Transverse colon (tissue), 4 donors: ENCODE results near the gene SLC39A8.

Experiments used
- POLR2A ChIP-seq: fragments of 450-650 bp; IDR thresholded peaks from one replicate; pipeline ENCODE4 v1.6.1; 2016; ENCODE audit warnings: antibody characterized with exemption, mild to moderate bottlenecking, moderate library complexity
- POLR2AphosphoS5 ChIP-seq, 3 donors: sonication (generic); formaldehyde crosslinking; IDR thresholded peaks; one replicate each; pipeline ENCODE4 v1.6.1; 2016; ENCODE audit warnings: antibody characterized with exemption in 3 of 3
- TF ChIP-seq, protein P1 (sequence below), 5 experiments: fragments of 200-600 bp in 3 of 5; fragments of 450-650 bp in 2 of 5; sonication (generic) in 3 of 5; IDR thresholded peaks; 1 replicate in 2 of 5; 2 replicates in 3 of 5; pipeline ENCODE4 v1.5.1; 2016 to 2017; ENCODE audit warnings: antibody characterized with exemption in 5 of 5, inconsistent platforms in 3 of 5, mild to moderate bottlenecking in 2 of 5, moderate library complexity in 1 of 5

DNA sequence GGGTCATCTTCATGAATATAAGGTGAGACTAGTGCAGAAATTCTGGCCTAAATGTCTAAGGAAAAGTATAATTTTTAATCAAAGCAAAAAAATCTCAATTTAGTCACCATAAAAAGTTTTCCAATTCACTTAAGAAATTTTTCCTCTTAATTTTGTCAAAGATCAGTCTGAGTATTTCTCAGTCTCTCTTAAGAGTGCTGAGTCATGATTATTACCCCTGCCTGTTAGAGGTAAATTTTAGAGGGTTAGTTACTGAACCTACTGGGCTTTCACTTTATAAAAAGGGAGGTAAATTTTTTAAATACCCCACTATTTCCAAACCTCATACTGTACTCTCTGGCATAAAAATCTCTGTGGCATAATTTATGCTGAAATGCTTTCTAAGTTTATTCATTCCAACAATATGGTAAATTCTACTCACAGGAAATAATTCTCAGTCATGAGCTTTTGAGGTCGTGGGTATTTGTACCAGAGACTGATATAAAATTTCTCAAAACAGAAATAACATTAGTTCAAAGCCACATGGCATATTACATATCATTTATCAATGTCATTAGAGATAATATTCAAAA is 122.4 kb downstream of the SLC39A8 start:
- TF ChIP-seq, protein P1, sequence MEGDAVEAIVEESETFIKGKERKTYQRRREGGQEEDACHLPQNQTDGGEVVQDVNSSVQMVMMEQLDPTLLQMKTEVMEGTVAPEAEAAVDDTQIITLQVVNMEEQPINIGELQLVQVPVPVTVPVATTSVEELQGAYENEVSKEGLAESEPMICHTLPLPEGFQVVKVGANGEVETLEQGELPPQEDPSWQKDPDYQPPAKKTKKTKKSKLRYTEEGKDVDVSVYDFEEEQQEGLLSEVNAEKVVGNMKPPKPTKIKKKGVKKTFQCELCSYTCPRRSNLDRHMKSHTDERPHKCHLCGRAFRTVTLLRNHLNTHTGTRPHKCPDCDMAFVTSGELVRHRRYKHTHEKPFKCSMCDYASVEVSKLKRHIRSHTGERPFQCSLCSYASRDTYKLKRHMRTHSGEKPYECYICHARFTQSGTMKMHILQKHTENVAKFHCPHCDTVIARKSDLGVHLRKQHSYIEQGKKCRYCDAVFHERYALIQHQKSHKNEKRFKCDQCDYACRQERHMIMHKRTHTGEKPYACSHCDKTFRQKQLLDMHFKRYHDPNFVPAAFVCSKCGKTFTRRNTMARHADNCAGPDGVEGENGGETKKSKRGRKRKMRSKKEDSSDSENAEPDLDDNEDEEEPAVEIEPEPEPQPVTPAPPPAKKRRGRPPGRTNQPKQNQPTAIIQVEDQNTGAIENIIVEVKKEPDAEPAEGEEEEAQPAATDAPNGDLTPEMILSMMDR (IDR thresholded peaks at IDR 0.05), result no peak
- no peak for TF ChIP-seq POLR2A
- TF ChIP-seq POLR2AphosphoS5 (IDR thresholded peaks at IDR 0.05), result no peak
